HEK293T (cell line): Measurements from ENCODE around the gene SLC35B2.

ENCODE experiments used
- ARNT ChIP-seq: fragments of 450-650 bp; IDR thresholded peaks from 2 replicates; pipeline ENCODE4 v1.6.1; 2017; ENCODE audit warnings: mild to moderate bottlenecking
- BHLHE40 ChIP-seq: fragments of 450-650 bp; IDR thresholded peaks from 2 replicates; pipeline ENCODE4 v1.6.1; 2016; ENCODE audit warnings: mild to moderate bottlenecking, moderate library complexity, borderline replicate concordance
- CTBP1 ChIP-seq: fragments of 450-650 bp; IDR thresholded peaks from 2 replicates; pipeline ENCODE4 v1.6.1; 2016; ENCODE audit warnings: borderline replicate concordance
- ELF4 ChIP-seq: fragments of 450-650 bp; IDR thresholded peaks from 2 replicates; pipeline ENCODE4 v1.6.1; 2017; ENCODE audit warnings: antibody characterized with exemption
- FOXA1 ChIP-seq: fragments of 450-650 bp; IDR thresholded peaks from 2 replicates; pipeline ENCODE4 v1.6.1; 2016; ENCODE audit warnings: mild to moderate bottlenecking
- FOXK2 ChIP-seq: fragments of 450-650 bp; IDR thresholded peaks from 2 replicates; pipeline ENCODE4 v1.6.1; 2016; ENCODE audit warnings: mild to moderate bottlenecking
- FOXM1 ChIP-seq: fragments of 450-650 bp; IDR thresholded peaks from 2 replicates; pipeline ENCODE4 v1.6.1; 2017; ENCODE audit warnings: mild to moderate bottlenecking, borderline replicate concordance
- L3MBTL2 ChIP-seq: fragments of 450-650 bp; conservative IDR thresholded peaks from 2 replicates; pipeline ENCODE4 v1.6.1; 2016; ENCODE audit warnings: mild to moderate bottlenecking
- LEF1 ChIP-seq: fragments of 450-650 bp; IDR thresholded peaks from 2 replicates; pipeline ENCODE4 v1.6.1; 2017; ENCODE audit warnings: mild to moderate bottlenecking, borderline replicate concordance
- NFRKB ChIP-seq: fragments of 450-650 bp; IDR thresholded peaks from 2 replicates; pipeline ENCODE4 v1.6.1; 2016; ENCODE audit warnings: mild to moderate bottlenecking, moderate library complexity
- SP1 ChIP-seq: fragments of 450-650 bp; IDR thresholded peaks from 2 replicates; pipeline ENCODE4 v1.6.1; 2017
- SUZ12 ChIP-seq: fragments of 450-650 bp; IDR thresholded peaks from 2 replicates; pipeline ENCODE4 v1.6.1; 2016; ENCODE audit warnings: mild to moderate bottlenecking

GRCh38 chr6:44250067-44250717 lies 7.1 kb downstream of the SLC35B2 start:
- TF ChIP-seq FOXA1 (no peak), SP1 (no peak), FOXM1 (no peak), BHLHE40 (no peak), LEF1 (no peak), ELF4 (no peak), ARNT (no peak), NFRKB (no peak), FOXK2 (no peak), L3MBTL2 (no peak), SUZ12 (no peak), CTBP1 (no peak)
